Retina (tissue), 1 donor: ENCODE data around the gene LNPEP.

ENCODE experiments used
- DNase-seq: peaks from one replicate; pipeline ENCODE4 v3.0.0-alpha.2; 2016

LNPEP gene

DNA sequence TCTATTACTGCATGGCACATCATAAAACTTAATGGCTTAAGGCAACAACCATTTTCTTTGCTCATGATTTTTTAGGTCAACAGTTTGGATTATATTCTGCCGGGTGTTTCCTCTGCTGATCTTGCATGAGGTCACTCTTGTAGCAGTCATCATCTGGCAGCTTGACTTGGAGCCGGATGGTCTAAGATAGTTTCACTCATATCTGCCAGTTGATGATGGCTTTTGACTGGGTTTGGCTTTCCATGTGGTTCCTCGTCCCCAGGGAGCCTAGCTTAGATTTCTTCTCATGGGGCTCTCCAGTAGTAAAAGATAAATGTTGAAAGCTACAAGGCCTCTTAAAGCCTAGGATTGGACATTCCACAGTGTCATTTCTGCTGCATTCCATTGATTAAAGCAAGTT lies 27.4 kb downstream of the LNPEP start:
- DNase-seq: no peak

DNA sequence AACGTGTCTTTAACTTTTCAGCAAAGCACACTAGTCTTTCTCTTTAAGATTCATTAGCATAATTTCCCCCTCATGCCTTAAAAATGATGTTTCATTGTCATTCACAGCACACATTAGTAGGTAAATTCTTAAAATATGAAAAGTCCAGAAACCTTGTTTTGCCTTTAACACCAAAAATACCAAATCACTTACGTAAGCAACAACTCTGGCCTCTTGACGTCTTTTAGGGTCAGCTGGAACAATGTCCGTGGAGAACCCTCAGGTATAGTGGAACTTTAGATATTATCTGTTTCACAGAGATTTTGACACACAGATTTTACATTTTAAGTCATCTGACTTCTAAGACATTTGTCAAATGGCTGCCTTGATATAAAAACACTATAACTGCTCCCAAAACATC lies 30.9 kb downstream of the LNPEP start:
- no peak for DNase-seq

DNA sequence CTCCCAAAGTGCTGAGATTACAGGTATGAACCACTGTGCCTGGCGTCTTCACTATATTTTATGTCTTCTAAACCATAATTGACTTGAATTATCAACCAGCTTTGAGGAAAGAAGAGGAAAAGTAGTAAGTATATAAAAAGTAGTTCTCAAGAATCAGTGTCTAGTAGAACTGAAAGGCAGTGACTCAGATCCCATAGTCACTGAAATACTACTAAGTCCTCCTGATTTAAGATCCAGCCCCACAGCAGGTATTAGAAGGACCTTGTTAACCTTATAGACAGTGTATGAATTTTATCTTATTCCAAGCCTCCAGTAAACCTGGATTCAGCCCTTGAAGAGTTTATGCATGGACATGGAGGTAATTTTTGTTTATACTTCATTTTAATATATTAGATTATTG lies 31.5 kb downstream of the LNPEP start:
- no peak for DNase-seq

DNA sequence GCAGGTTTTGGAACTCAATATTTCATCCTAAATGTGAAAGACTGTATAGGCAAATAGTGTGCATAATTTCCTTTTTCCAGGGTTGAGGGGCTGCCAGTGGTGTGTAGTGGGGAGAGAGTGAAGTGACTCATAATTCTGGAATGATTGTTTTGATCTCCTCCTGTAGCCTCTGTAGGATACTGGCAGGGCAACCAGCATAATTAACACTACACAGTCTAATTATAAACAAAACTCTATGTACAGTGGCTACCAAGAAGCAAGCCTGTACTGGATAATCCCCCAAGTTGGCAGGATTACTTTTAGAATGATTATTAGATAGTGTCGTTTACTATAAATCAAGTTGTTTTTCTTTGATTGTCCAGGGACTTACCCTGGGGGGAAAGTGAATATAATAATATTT lies 32.2 kb downstream of the LNPEP start:
- no peak for DNase-seq

GRCh38 chr5:96968614-96969013 lies 32.7 kb downstream of the LNPEP start:
- DNase-seq: peak; percentile 36

- peak; percentile 19 for DNase-seq
Measured at GRCh38 chr5:96969366-96969765, 33.5 kb downstream of the LNPEP start.

DNA sequence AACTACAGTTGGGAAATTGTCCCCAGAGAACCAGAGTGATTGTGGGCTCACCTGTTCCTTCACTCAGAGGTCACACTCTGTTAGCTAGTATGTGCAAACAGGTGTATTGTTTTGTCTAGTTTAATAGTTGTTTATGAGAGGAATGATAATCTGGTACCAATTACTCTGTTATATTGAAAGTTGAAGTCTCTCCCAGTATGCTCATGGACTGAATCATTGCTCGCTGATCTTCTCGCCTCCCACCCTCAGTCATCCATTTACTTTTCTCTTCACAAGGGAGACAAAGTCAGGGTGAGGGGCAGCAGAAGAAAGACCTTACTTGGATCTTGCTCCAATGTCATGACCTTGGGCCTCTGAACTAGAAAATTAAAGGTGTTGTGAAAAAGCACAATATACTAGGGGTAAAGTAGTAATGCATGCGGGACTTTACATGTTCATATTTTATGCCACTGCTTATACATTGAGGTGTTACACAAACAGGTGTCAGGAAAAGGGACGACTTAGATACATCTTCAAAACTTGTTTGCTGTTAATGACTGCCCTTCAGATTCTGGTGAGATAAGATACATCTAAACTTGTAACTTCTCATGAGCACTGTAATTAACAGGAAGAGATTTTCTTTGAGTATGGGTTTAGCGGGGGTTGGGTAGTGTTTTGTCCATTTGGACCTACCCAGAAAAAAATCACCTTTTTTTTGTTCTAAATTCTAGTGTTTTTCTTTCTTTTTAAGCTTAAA lies 36.9 kb downstream of the LNPEP start:
- no peak for DNase-seq

GRCh38 chr5:96973532-96974401 lies 37.9 kb downstream of the LNPEP start:
- DNase-seq: no peak

DNA sequence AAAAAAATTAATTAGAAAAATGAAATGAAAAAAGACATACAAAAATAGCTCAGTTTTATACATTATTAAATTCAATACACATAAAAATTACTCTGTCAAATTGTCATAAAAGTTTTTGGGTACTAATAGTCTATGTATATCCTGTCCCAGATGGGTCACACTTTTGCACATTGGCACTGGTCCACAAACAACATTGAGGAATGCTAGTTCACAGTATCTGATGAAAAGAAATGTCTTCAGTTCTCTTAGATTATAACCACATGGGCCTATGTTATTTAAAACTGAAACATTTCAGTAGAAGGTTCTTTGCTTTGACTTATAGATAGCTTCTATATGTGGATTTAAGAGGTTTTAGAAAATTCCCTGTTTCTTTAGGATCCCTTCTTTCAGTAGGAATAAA lies 39.8 kb downstream of the LNPEP start:
- no peak for DNase-seq

- no peak for DNase-seq
Measured at GRCh38 chr5:96977228-96977627, 41.3 kb downstream of the LNPEP start.

GRCh38 chr5:96978812-96979449 lies 43.1 kb downstream of the LNPEP start:
- DNase-seq: no peak

DNA sequence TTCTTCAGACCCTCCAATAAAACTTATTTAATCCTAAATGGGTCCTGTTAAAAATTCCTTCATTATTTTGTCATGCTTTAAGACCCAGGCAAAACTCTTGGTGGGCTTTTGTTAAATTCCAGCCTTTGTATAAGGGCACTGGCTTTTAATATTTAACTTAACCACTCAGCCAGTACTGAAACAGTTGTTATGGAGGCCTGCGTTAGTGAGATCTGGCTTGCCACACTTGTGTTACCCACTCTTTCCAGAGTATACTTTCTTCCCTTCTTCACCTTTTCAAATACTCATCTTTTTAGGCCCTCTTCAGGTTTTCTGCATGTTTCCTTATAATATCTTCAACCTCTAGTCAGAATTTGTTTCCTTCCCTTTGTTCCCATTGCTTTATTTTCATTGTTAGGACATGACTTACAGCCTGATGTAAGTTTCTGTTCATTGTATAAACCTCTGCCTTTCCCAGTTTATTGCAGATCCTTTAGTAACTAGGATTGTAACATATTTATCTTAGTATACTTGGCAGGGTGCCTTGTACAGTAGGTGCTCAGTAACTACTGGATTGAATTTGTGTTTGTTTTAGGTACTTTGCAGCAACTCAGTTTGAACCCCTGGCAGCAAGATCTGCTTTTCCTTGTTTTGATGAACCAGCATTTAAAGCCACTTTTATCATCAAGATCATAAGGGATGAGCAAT lies 48.8 kb downstream of the LNPEP start:
- DNase-seq: no peak

DNA sequence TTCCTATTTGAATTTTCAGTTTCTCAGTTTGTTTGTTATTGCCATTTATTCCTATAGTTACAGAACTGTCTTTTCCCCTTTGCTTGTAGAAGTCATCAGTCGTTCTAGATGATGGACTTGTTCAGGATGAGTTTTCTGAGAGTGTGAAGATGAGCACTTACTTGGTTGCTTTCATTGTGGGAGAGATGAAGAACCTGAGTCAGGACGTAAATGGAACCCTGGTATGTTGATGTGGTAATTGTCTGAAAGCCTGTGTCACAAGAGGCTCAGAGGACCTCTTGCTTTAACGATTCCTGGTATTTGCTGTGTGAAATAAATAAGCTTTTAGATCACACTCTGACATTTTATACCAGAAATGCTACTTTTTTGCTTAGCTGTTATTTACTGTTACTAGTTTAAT lies 50.6 kb downstream of the LNPEP start:
- DNase-seq: no peak

DNA sequence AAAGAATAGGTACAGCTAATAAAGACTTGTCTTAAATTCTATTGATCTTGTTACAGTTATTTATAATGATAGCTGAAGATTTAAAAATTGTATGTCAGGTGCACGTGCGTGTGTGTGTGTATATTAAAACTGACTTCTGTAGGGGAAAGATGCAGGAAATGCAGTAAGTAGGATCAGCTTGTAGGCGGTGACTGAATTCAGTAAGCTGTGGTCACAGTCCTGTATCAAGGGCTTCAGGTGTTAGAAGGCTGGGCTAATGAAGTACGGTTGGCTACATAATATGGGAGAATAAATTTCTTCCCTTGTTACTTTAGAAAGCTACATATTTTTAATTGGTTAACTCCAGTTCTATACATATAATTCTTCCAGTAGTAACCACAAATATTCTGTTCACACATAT lies 54.2 kb downstream of the LNPEP start:
- no peak for DNase-seq

DNA sequence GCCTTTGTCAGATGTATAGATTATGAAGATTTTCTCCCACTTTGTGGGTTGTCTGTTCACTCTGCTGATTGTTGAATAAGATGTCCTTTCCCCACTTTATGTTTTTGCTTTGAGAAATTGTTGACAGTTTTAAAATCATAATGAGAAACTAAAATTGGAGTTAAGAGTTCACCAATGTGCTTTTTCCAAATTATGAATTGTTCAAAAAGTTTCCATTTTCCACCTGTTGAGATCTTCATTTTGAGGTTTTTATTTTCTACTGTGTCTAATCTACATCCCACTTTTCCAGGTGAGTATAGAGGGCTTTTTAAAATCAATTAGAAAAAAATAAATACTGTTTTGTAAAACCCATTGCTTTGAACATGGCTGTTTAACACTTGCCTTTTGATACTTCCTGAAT lies 55.8 kb downstream of the LNPEP start:
- no peak for DNase-seq

- no peak for DNase-seq
Measured at GRCh38 chr5:96993760-96994159, 57.9 kb downstream of the LNPEP start.

DNA sequence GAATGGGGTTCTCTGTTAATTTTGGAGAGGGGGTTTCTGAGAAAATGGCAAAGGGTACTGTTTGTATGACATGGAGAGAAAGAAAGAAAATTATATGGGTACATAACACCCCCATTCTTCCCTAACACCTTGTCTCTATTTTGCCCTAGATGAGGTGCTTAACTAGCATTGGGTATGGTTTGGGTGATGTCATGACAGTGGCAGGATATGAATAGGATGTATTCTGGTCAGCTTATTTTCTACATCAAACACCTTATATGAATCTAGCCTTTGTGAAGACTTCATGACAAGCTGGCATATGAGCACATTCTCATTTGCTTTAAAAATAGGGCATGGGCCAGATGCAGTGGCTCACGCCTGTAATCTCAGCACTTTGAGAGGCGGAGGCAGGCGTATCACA lies 58.6 kb downstream of the LNPEP start:
- no peak for DNase-seq

DNA sequence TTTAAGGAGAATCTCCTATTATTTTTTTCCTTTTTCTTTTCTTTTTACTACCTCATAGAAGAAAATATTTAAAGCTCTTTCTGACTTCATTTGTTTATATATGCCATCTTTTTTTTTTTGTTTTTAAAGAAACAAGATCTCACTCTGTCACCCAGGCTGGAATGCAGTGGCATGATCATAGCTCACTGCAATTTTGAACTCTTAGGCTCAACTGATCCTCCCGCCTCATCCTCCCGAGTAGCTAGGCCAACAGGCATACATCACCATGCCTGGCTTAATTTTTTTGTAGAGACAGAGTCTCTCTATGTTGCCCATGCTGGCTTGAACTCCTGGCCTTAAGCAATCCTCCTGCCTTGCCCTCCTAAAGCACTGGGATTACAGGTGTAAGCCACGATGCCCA lies 59.5 kb downstream of the LNPEP start:
- DNase-seq: no peak

DNA sequence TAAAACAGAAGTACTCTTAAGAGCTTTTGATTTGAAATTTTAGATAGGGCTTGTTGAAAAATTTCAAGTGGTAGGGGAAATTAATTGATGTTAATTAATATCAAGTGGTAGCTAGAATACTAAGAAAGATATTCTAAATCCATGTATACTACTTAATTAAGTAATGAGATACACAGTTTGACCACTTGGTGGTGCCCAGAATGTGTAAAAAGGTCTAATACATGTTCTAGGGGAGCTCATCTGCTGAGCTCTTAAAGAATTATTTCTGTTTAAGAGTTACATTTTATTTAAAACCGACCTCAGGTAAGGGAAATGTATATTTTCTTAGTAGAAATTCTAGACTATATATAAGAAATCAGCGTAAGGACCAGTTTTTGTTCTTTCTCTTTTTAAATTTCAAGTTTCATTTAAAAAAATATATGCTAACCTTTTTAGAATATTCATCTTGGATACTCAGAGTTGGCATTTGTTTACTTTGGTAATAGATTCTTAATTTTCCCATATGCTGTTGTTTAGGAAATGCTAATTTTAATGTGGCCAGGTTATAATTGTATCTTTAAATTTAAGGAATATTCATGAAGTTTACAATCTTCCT lies 61.5 kb downstream of the LNPEP start:
- no peak for DNase-seq

- DNase-seq: no peak
Measured at GRCh38 chr5:96999856-97000255, 64.0 kb downstream of the LNPEP start.

GRCh38 chr5:97000391-97000790 lies 64.5 kb downstream of the LNPEP start:
- no peak for DNase-seq

GRCh38 chr5:97002983-97003382 lies 67.1 kb downstream of the LNPEP start:
- DNase-seq: no peak
